WTC11 (cell line): Measurements from ENCODE around the gene TGFBR2. TPM values are rescaled to one million over a fixed set of nuclear protein-coding genes. Genes with fewer than 3 reads are reported as not detected.

Source experiments
- ATAC-seq: fragments of 200-7000 bp; cut with Tn5 transposase; 2 replicates; pipeline ENCODE4 v1.10.0; 2021; ENCODE audit warnings: mild to moderate bottlenecking, moderate library complexity
- CTCF ChIA-PET: fragments of 300-600 bp; sonication (Branson Sonifier 250); formaldehyde crosslinking; loops from one replicate; lab custom pipeline; 2021; ENCODE audit warnings: antibody characterized with exemption; lab: Charles Lee
- POLR2A ChIA-PET: fragments of 350-600 bp; sonication (Branson Sonifier 250); formaldehyde crosslinking; loops from one replicate; lab custom pipeline; 2021; ENCODE audit warnings: antibody characterized with exemption; lab: Charles Lee
- DNase-seq: peaks from one replicate; pipeline ENCODE4 v3.0.0; 2021; ENCODE audit warnings: low spot score
- H3K27ac Mint-ChIP-seq: 2 replicates; pipeline ENCODE4 v1.8.0; 2021; ENCODE audit warnings: mixed read lengths
- H3K27me3 Mint-ChIP-seq: 2 replicates; pipeline ENCODE4 v1.8.0; 2021; ENCODE audit warnings: low read depth, mild to moderate bottlenecking, moderate library complexity, mixed read lengths
- H3K36me3 Mint-ChIP-seq: 2 replicates; pipeline ENCODE4 v1.8.0; 2021; ENCODE audit warnings: mixed read lengths
- H3K4me1 Mint-ChIP-seq: 2 replicates; pipeline ENCODE4 v1.8.0; 2022; ENCODE audit warnings: mixed read lengths
- H3K4me3 Mint-ChIP-seq: 2 replicates; pipeline ENCODE4 v1.8.0; 2021; ENCODE audit warnings: mild to moderate bottlenecking, moderate library complexity, mixed read lengths
- H3K9me3 Mint-ChIP-seq: 2 replicates; pipeline ENCODE4 v1.8.0; 2021; ENCODE audit warnings: mixed read lengths
- ATF2 ChIP-seq: sonication (generic); formaldehyde crosslinking; IDR thresholded peaks from 2 replicates; pipeline ENCODE4 v1.8.1; 2022; ENCODE audit warnings: low read depth, missing genetic modification reagents, borderline replicate concordance
- ATF3 ChIP-seq: sonication (generic); formaldehyde crosslinking; conservative IDR thresholded peaks from 2 replicates; pipeline ENCODE4 v1.8.1; 2022; ENCODE audit warnings: mild to moderate bottlenecking, missing genetic modification reagents
- FOXK1 ChIP-seq: sonication (generic); formaldehyde crosslinking; IDR thresholded peaks from 2 replicates; pipeline ENCODE4 v1.8.0; 2022; ENCODE audit warnings: mild to moderate bottlenecking, moderate library complexity, missing genetic modification reagents
- GABPB1 ChIP-seq: sonication (generic); formaldehyde crosslinking; IDR thresholded peaks from 2 replicates; pipeline ENCODE4 v1.8.1; 2023; ENCODE audit warnings: mild to moderate bottlenecking, missing genetic modification reagents
- GTF2I ChIP-seq: fragments of 250-450 bp; sonication (Bioruptor Pico); conservative IDR thresholded peaks from 2 replicates; pipeline ENCODE4 v1.4.0; 2021; ENCODE audit warnings: mild to moderate bottlenecking
- KAT7 ChIP-seq: sonication (generic); formaldehyde crosslinking; IDR thresholded peaks from 2 replicates; pipeline ENCODE4 v1.8.1; 2023; ENCODE audit warnings: missing genetic modification reagents, mild to moderate bottlenecking, borderline replicate concordance
- MAX ChIP-seq: sonication (generic); formaldehyde crosslinking; IDR thresholded peaks from 2 replicates; pipeline ENCODE4 v1.8.0; 2022; ENCODE audit warnings: mild to moderate bottlenecking, missing genetic modification reagents
- PREB ChIP-seq: sonication (generic); formaldehyde crosslinking; IDR thresholded peaks from 2 replicates; pipeline ENCODE4 v1.8.1; 2022; ENCODE audit warnings: mild to moderate bottlenecking, missing genetic modification reagents, moderate library complexity, borderline replicate concordance
- SOX15 ChIP-seq: fragments of 250-450 bp; sonication (Bioruptor Pico); IDR thresholded peaks from 2 replicates; pipeline ENCODE4 v1.9.0; 2021; ENCODE audit warnings: mild to moderate bottlenecking
- TEAD4 ChIP-seq: sonication (generic); formaldehyde crosslinking; IDR thresholded peaks from 2 replicates; pipeline ENCODE4 v1.8.0; 2022; ENCODE audit warnings: mild to moderate bottlenecking, missing genetic modification reagents
- TP53 ChIP-seq: sonication (generic); formaldehyde crosslinking; IDR thresholded peaks from 2 replicates; pipeline ENCODE4 v1.8.1; 2023; ENCODE audit warnings: mild to moderate bottlenecking, missing genetic modification reagents
- USF1 ChIP-seq: sonication (generic); formaldehyde crosslinking; IDR thresholded peaks from 2 replicates; pipeline ENCODE4 v1.8.0; 2022; ENCODE audit warnings: mild to moderate bottlenecking, missing genetic modification reagents
- ZBTB21 ChIP-seq: sonication (generic); formaldehyde crosslinking; IDR thresholded peaks from 2 replicates; pipeline ENCODE4 v1.8.1; 2023; ENCODE audit warnings: mild to moderate bottlenecking, missing genetic modification reagents, borderline replicate concordance
- ZNF121 ChIP-seq: sonication (generic); formaldehyde crosslinking; IDR thresholded peaks from 2 replicates; pipeline ENCODE4 v1.8.0; 2023; ENCODE audit warnings: missing genetic modification reagents
- ZNF219 ChIP-seq: sonication (generic); formaldehyde crosslinking; IDR thresholded peaks from 2 replicates; pipeline ENCODE4 v1.8.0; 2023; ENCODE audit warnings: missing genetic modification reagents, mild to moderate bottlenecking, borderline replicate concordance
- ZNF281 ChIP-seq: sonication (generic); formaldehyde crosslinking; IDR thresholded peaks from 2 replicates; pipeline ENCODE4 v1.8.0; 2023; ENCODE audit warnings: mild to moderate bottlenecking, missing genetic modification reagents
- ZNF317 ChIP-seq: sonication (generic); formaldehyde crosslinking; IDR thresholded peaks from 2 replicates; pipeline ENCODE4 v1.8.1; 2023; ENCODE audit warnings: low read depth, mild to moderate bottlenecking, moderate library complexity, missing genetic modification reagents, borderline replicate concordance
- ZNF425 ChIP-seq: fragments of 250-450 bp; sonication (Bioruptor Pico); conservative IDR thresholded peaks from 2 replicates; pipeline ENCODE4 v1.9.0; 2021; ENCODE audit warnings: mild to moderate bottlenecking
- ZNF532 ChIP-seq: fragments of 250-450 bp; sonication (Bioruptor Pico); IDR thresholded peaks from 2 replicates; pipeline ENCODE4 v1.9.0; 2021; ENCODE audit warnings: mild to moderate bottlenecking, borderline replicate concordance
- total RNA-seq: library from RNA; stranded (reverse); gene quantifications from 3 replicates; pipeline ENCODE4 v1.2.3, GENCODE V29; 2021

TGFBR2 gene
- total RNA-seq, 1 experiment from 2014 or later: 9.6 TPM

- peaks cover 15% of the 10 kb centered on the region for H3K4me1 Mint-ChIP-seq
- ChIA-PET POLR2A (no interaction called here), CTCF (no interaction called here)
- TF ChIP-seq ZNF425: no peak
- no peak for TF ChIP-seq ZNF532 (CRISPR knock-in tag)
- TF ChIP-seq FOXK1 (CRISPR knock-in tag): no peak
- no peak for TF ChIP-seq GTF2I (CRISPR knock-in tag)
- no peak for TF ChIP-seq ATF3 (CRISPR knock-in tag)
- TF ChIP-seq PREB (CRISPR knock-in tag): no peak
- TF ChIP-seq ZNF317 (CRISPR knock-in tag): no peak
- TF ChIP-seq TP53 (CRISPR knock-in tag): no peak
- TF ChIP-seq ZNF121 (CRISPR knock-in tag): no peak
- H3K4me3 Mint-ChIP-seq: no peak overlapping the region
- peaks cover 5% of the 10 kb centered on the region; the same call in 1 of the 2 replicates for H3K27me3 Mint-ChIP-seq
- H3K27ac Mint-ChIP-seq: no peak overlapping the region
- peaks cover 65% of the 10 kb centered on the region for H3K36me3 Mint-ChIP-seq
- no peak for DNase-seq
- ATAC-seq: no peak
- peaks cover 61% of the 10 kb centered on the region for H3K9me3 Mint-ChIP-seq
These were observed 96.5 kb downstream of the TGFBR2 start for GRCh38 chr3:30702828-30703397.

GRCh38 chr3:30704931-30705890, 98.8 kb downstream of the TGFBR2 start:
- H3K9me3 Mint-ChIP-seq: peaks cover 61% of the 10 kb centered on the region
- ChIA-PET CTCF (interaction anchor here (1.7 kb wide), 1 partner anchor 46 kb away, joined by 4 read pairs; no protein-coding TSS in a partner anchor), POLR2A (no interaction called here)
- H3K4me3 Mint-ChIP-seq: no peak overlapping the region
- peaks cover 5% of the 10 kb centered on the region; the same call in 1 of the 2 replicates for H3K27me3 Mint-ChIP-seq
- peaks cover 56% of the 10 kb centered on the region for H3K36me3 Mint-ChIP-seq
- no peak; the same call in 1 of the 2 replicates for ATAC-seq
- DNase-seq: no peak
- H3K27ac Mint-ChIP-seq: no peak overlapping the region
- peaks cover 17% of the 10 kb centered on the region for H3K4me1 Mint-ChIP-seq
- TF ChIP-seq ZNF281 (CRISPR knock-in tag): no peak
- TF ChIP-seq MAX (CRISPR knock-in tag): no peak
- no peak for TF ChIP-seq ZBTB21 (CRISPR knock-in tag)
- no peak for TF ChIP-seq ATF2
- no peak for TF ChIP-seq ZNF219 (CRISPR knock-in tag)
- no peak for TF ChIP-seq GABPB1
- no peak for TF ChIP-seq TEAD4 (CRISPR knock-in tag)
- no peak for TF ChIP-seq SOX15 (CRISPR knock-in tag)
- no peak for TF ChIP-seq KAT7
- TF ChIP-seq USF1: no peak
